GM23338 (cell line): ENCODE results near the gene PRR14L. TPM values are rescaled to one million over a fixed set of nuclear protein-coding genes. Genes with fewer than 3 reads are reported as not detected.

Experiments
- ATAC-seq: fragments of 200-7000 bp; cut with Tn5 transposase; 3 replicates; pipeline ENCODE4 v1.9.1; 2020
- DNase-seq: peaks from one replicate; pipeline ENCODE4 v3.0.0-alpha.2; 2015; ENCODE audit warnings: low spot score
- H2AFZ ChIP-seq: fragments of 200-600 bp; sonication (generic); 2 replicates; pipeline ENCODE4 v1.8.0; 2016; ENCODE audit warnings: antibody characterized with exemption, mild to moderate bottlenecking, moderate library complexity
- H3F3A ChIP-seq: fragments of 200-600 bp; sonication (generic); replicated peaks from 2 replicates; pipeline ENCODE4 v1.8.0; 2017; ENCODE audit warnings: antibody characterized with exemption, mixed run types, low read depth
- H3K27ac ChIP-seq: fragments of 200-600 bp; sonication (generic); 2 replicates; pipeline ENCODE4 v1.6.1; 2016; ENCODE audit warnings: low read depth
- H3K27me3 ChIP-seq: fragments of 200-600 bp; sonication (generic); 2 replicates; pipeline ENCODE4 v1.8.0; 2016; ENCODE audit warnings: mild to moderate bottlenecking, mixed run types, moderate library complexity; ENCODE audit not compliant: insufficient read depth
- H3K36me3 ChIP-seq: fragments of 200-600 bp; sonication (generic); 2 replicates; pipeline ENCODE4 v1.8.0; 2016; ENCODE audit warnings: mild to moderate bottlenecking; ENCODE audit not compliant: insufficient read depth
- H3K4me1 ChIP-seq: fragments of 200-600 bp; sonication (generic); 2 replicates; pipeline ENCODE4 v1.8.0; 2016; ENCODE audit warnings: mild to moderate bottlenecking, moderate library complexity; ENCODE audit not compliant: insufficient read depth
- H3K4me2 ChIP-seq: fragments of 200-600 bp; sonication (generic); 2 replicates; pipeline ENCODE4 v1.7.1; 2017; ENCODE audit warnings: mixed run types
- H3K4me3 ChIP-seq: fragments of 200-600 bp; sonication (generic); 2 replicates; pipeline ENCODE4 v1.6.1; 2016; ENCODE audit warnings: mixed run types
- H3K79me2 ChIP-seq: fragments of 200-600 bp; sonication (generic); replicated peaks from 2 replicates; pipeline ENCODE4 v1.8.0; 2017; ENCODE audit warnings: mild to moderate bottlenecking; ENCODE audit not compliant: insufficient read depth
- H3K9me2 ChIP-seq: fragments of 200-600 bp; sonication (generic); 2 replicates; pipeline ENCODE4 v1.8.0; 2017; ENCODE audit not compliant: insufficient read depth
- H4K20me1 ChIP-seq: fragments of 200-600 bp; sonication (generic); replicated peaks from 2 replicates; pipeline ENCODE4 v1.8.0; 2017; ENCODE audit warnings: mild to moderate bottlenecking; ENCODE audit not compliant: insufficient read depth
- H3K27ac Mint-ChIP-seq: 2 replicates; pipeline ENCODE4 v1.8.0; 2020; ENCODE audit warnings: inconsistent platforms, mild to moderate bottlenecking, moderate library complexity, mixed read lengths
- H3K27me3 Mint-ChIP-seq: 3 replicates; pipeline ENCODE4 v1.8.0; 2022; ENCODE audit warnings: low read depth, mild to moderate bottlenecking, moderate library complexity, mixed read lengths, inconsistent platforms; ENCODE audit not compliant: insufficient read depth, poor library complexity
- H3K36me3 Mint-ChIP-seq: 3 replicates; pipeline ENCODE4 v1.8.0; 2021; ENCODE audit warnings: low read depth, mild to moderate bottlenecking, inconsistent platforms, moderate library complexity, mixed read lengths
- H3K4me1 Mint-ChIP-seq: 3 replicates; pipeline ENCODE4 v1.8.0; 2020; ENCODE audit warnings: mild to moderate bottlenecking, inconsistent platforms, mixed read lengths
- H3K4me3 Mint-ChIP-seq: 3 replicates; pipeline ENCODE4 v1.8.0; 2021; ENCODE audit warnings: moderate library complexity, mild to moderate bottlenecking, inconsistent platforms, mixed read lengths
- H3K9me3 Mint-ChIP-seq: 3 replicates; pipeline ENCODE4 v1.8.0; 2020; ENCODE audit warnings: moderate library complexity, mild to moderate bottlenecking, inconsistent platforms, mixed read lengths
- EZH2 ChIP-seq: fragments of 200-600 bp; sonication (generic); IDR thresholded peaks from one replicate; pipeline ENCODE4 v1.8.0; 2017; ENCODE audit warnings: antibody characterized with exemption, mild to moderate bottlenecking, low read depth; ENCODE audit not compliant: unreplicated experiment
- JUNB ChIP-seq: IDR thresholded peaks from one replicate; pipeline ENCODE4 v1.6.1; 2016; ENCODE audit warnings: antibody characterized with exemption; ENCODE audit not compliant: unreplicated experiment
- NANOG ChIP-seq: IDR thresholded peaks from 2 replicates; pipeline ENCODE4 v1.6.1; 2016; ENCODE audit warnings: antibody characterized with exemption, borderline replicate concordance
- POLR2AphosphoS5 ChIP-seq: IDR thresholded peaks from 2 replicates; pipeline ENCODE4 v1.6.1; 2016; ENCODE audit warnings: antibody characterized with exemption, low read depth
- STAT1 ChIP-seq: IDR thresholded peaks from one replicate; pipeline ENCODE4 v1.6.1; 2016; ENCODE audit warnings: antibody characterized with exemption; ENCODE audit not compliant: unreplicated experiment
- ZNF114 ChIP-seq: fragments of 250-450 bp; sonication (Bioruptor Pico); IDR thresholded peaks from 2 replicates; pipeline ENCODE4 v1.5.0; 2020; ENCODE audit warnings: mild to moderate bottlenecking, moderate library complexity
- ZNF331 ChIP-seq: fragments of 250-450 bp; sonication (Bioruptor Pico); IDR thresholded peaks from 2 replicates; pipeline ENCODE4 v1.5.0; 2020; ENCODE audit warnings: low read depth, mild to moderate bottlenecking, moderate library complexity
- polyA plus RNA-seq: library from polyadenylated mRNA; unstranded; fragments of >200 nt; fragmentation: Nextera tagmentation; extraction: Ambion mirVana; gene quantifications from 2 replicates; pipeline ENCODE4 v1.2.1, GENCODE V29; 2016
- total RNA-seq: library from RNA; depleted of rRNA; stranded (reverse); fragments of >200 nt; shearing (Covaris generic); gene quantifications from 2 replicates; pipeline ENCODE4 v1.2.3, GENCODE V29; 2014
- TF ChIP-seq, protein P1 (sequence below): fragments of 250-450 bp; sonication (Bioruptor Pico); IDR thresholded peaks from 2 replicates; pipeline ENCODE4 v1.5.0; 2020; ENCODE audit warnings: mild to moderate bottlenecking, moderate library complexity

The PRR14L gene
- total and polyA plus RNA-seq, 2 experiments from 2014 or later = 46.3 to 54.0 TPM

DNA sequence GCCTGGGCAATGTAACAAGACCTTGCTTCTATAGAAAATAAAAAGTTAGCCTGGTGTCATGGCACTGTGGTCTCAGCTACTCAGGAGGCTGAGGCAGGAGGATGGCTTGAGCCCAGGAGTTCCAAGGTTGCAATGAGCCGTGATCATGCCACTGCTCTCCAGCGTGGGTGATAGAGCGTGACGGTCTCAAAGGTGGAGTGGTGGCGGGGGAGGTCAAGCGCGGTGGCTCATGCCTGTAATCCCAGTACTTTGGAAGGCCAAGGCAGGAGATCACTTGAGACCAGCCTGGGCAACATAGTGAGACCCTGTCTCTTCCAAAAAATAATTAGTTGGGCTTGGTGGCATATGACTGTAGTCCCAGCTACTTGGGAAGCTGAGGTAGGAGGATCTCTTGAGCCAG lies 71.2 kb downstream of the PRR14L start:
- no peak overlapping the region for H3K4me3 Mint-ChIP-seq
- H3F3A ChIP-seq = no peaks in the 10 kb centered on the region
- no peak overlapping the region for H3K27ac Mint-ChIP-seq
- H3K79me2 ChIP-seq = no peaks in the 10 kb centered on the region
- no peak for TF ChIP-seq ZNF331 (CRISPR knock-in tag)
- TF ChIP-seq NANOG = no peak
- no peak for TF ChIP-seq STAT1
- TF ChIP-seq JUNB = no peak
- no peak for TF ChIP-seq ZNF114 (CRISPR knock-in tag)
- no peak for TF ChIP-seq EZH2
- no peak for TF ChIP-seq POLR2AphosphoS5
- TF ChIP-seq, protein P1, sequence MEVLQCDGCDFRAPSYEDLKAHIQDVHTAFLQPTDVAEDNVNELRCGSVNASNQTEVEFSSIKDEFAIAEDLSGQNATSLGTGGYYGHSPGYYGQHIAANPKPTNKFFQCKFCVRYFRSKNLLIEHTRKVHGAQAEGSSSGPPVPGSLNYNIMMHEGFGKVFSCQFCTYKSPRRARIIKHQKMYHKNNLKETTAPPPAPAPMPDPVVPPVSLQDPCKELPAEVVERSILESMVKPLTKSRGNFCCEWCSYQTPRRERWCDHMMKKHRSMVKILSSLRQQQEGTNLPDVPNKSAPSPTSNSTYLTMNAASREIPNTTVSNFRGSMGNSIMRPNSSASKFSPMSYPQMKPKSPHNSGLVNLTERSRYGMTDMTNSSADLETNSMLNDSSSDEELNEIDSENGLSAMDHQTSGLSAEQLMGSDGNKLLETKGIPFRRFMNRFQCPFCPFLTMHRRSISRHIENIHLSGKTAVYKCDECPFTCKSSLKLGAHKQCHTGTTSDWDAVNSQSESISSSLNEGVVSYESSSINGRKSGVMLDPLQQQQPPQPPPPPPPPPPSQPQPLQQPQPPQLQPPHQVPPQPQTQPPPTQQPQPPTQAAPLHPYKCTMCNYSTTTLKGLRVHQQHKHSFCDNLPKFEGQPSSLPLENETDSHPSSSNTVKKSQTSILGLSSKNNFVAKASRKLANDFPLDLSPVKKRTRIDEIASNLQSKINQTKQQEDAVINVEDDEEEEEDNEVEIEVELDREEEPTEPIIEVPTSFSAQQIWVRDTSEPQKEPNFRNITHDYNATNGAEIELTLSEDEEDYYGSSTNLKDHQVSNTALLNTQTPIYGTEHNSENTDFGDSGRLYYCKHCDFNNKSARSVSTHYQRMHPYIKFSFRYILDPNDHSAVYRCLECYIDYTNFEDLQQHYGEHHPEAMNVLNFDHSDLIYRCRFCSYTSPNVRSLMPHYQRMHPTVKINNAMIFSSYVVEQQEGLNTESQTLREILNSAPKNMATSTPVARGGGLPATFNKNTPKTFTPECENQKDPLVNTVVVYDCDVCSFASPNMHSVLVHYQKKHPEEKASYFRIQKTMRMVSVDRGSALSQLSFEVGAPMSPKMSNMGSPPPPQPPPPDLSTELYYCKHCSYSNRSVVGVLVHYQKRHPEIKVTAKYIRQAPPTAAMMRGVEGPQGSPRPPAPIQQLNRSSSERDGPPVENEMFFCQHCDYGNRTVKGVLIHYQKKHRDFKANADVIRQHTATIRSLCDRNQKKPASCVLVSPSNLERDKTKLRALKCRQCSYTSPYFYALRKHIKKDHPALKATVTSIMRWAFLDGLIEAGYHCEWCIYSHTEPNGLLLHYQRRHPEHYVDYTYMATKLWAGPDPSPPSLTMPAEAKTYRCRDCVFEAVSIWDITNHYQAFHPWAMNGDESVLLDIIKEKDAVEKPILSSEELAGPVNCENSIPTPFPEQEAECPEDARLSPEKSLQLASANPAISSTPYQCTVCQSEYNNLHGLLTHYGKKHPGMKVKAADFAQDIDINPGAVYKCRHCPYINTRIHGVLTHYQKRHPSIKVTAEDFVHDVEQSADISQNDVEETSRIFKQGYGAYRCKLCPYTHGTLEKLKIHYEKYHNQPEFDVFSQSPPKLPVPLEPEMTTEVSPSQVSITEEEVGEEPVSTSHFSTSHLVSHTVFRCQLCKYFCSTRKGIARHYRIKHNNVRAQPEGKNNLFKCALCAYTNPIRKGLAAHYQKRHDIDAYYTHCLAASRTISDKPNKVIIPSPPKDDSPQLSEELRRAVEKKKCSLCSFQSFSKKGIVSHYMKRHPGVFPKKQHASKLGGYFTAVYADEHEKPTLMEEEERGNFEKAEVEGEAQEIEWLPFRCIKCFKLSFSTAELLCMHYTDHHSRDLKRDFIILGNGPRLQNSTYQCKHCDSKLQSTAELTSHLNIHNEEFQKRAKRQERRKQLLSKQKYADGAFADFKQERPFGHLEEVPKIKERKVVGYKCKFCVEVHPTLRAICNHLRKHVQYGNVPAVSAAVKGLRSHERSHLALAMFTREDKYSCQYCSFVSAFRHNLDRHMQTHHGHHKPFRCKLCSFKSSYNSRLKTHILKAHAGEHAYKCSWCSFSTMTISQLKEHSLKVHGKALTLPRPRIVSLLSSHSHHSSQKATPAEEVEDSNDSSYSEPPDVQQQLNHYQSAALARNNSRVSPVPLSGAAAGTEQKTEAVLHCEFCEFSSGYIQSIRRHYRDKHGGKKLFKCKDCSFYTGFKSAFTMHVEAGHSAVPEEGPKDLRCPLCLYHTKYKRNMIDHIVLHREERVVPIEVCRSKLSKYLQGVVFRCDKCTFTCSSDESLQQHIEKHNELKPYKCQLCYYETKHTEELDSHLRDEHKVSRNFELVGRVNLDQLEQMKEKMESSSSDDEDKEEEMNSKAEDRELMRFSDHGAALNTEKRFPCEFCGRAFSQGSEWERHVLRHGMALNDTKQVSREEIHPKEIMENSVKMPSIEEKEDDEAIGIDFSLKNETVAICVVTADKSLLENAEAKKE (CRISPR knock-in tag) = no peak
- no peaks in the 10 kb centered on the region for H3K4me1 Mint-ChIP-seq
- H3K4me2 ChIP-seq = no peak overlapping the region
- H3K36me3 ChIP-seq = no peaks in the 10 kb centered on the region
- ATAC-seq (no peak), DNase-seq (no peak)
- no peaks in the 10 kb centered on the region; the same call in 2 of the 3 replicates for H3K9me3 Mint-ChIP-seq
- H3K27me3 Mint-ChIP-seq = peaks cover 10% of the 10 kb centered on the region
- H3K4me1 ChIP-seq = no peaks in the 10 kb centered on the region
- no peaks in the 10 kb centered on the region for H4K20me1 ChIP-seq
- H3K9me2 ChIP-seq = no peaks in the 10 kb centered on the region
- no peaks in the 10 kb centered on the region for H3K27me3 ChIP-seq
- H3K4me3 ChIP-seq = no peak overlapping the region
- no peaks in the 10 kb centered on the region for H3K36me3 Mint-ChIP-seq
- no peak overlapping the region for H2AFZ ChIP-seq
- H3K27ac ChIP-seq = no peak overlapping the region
